BJ (cell line): ENCODE data around the gene BEND7. TPM values are rescaled to one million over a fixed set of nuclear protein-coding genes. Genes with fewer than 3 reads are reported as not detected.

Experiments used
- CTCF ChIA-PET: fragments of 350-600 bp; formaldehyde crosslinking; extraction: SDS; loops from one replicate; lab custom pipeline; 2021; ENCODE audit warnings: antibody characterized with exemption, inconsistent platforms; lab: Yijun Ruan, JAX
- POLR2A ChIA-PET: fragments of 300-600 bp; sonication (Branson Sonifier 250); formaldehyde crosslinking; extraction: SDS; loops from one replicate; lab custom pipeline; 2021; ENCODE audit warnings: antibody characterized with exemption; lab: Charles Lee
- DNase-seq: peaks from one replicate; pipeline ENCODE4 v3.0.0-alpha.2; 2011; ENCODE audit warnings: low read depth
- H3K27me3 ChIP-seq: 2 replicates; pipeline ENCODE4 v1.6.0; 2011; ENCODE audit warnings: low read length; ENCODE audit not compliant: control insufficient read depth, insufficient read depth
- H3K36me3 ChIP-seq: 2 replicates; pipeline ENCODE4 v1.5.1; 2011; ENCODE audit warnings: low read length; ENCODE audit not compliant: control insufficient read depth, insufficient read depth
- H3K4me3 ChIP-seq: 2 replicates; pipeline ENCODE4 v1.5.1; 2011; ENCODE audit warnings: low read depth, mild to moderate bottlenecking, control low read depth, low read length
- polyA plus RNA-seq: library from polyadenylated mRNA; depleted of rRNA; stranded (reverse); fragments of >200 nt; gene quantifications from 2 replicates; pipeline ENCODE4 v1.2.3, GENCODE V29; 2011; rRNA removed
- small RNA-seq: library from RNA; depleted of rRNA; stranded (forward); fragments of <200 nt; gene quantifications from one replicate; pipeline ENCODE3, GENCODE V24; 2012; ENCODE audit warnings: low replicate concordance, low read depth; ENCODE audit not compliant: insufficient read length
- TF ChIP-seq, protein P1 (sequence below): IDR thresholded peaks from 2 replicates; pipeline ENCODE4 v1.5.1; 2011; ENCODE audit warnings: low read depth, mild to moderate bottlenecking, control low read depth, inconsistent platforms, low read length, moderate library complexity; ENCODE audit not compliant: insufficient read depth

The BEND7 gene
- polyA plus RNA-seq, 1 experiment: 4.5 TPM

DNA sequence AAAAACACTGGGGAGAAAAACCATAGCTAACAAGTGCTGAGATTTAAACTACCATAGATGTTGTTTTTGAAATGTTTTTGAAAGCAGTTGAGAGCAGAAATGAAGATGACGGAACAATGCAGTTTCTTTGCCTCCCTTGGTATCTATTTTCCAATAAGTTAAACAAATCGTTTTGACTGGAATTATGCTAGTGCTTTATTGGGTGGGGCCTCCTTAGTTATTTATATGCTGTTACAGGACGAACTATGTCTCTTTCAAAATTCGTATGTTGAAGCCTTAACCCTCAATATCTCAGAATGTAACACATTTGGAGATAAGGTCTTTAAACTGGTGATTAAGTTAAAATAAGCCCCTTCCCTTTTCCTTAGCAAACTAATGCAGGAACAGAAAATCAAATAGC lies 135.2 kb downstream of the BEND7 start:
- H3K36me3 ChIP-seq: no peaks in the 10 kb centered on the region
- no peak for DNase-seq
- POLR2A ChIA-PET: no interaction called here
- H3K27me3 ChIP-seq: peaks cover 6% of the 10 kb centered on the region; the same call in 1 of the 2 replicates
- H3K4me3 ChIP-seq: no peak overlapping the region
- CTCF ChIA-PET: interaction anchor here (1.4 kb wide), 1 partner anchor 22 kb away, joined by 4 read pairs; no protein-coding TSS in a partner anchor
- TF ChIP-seq, protein P1, sequence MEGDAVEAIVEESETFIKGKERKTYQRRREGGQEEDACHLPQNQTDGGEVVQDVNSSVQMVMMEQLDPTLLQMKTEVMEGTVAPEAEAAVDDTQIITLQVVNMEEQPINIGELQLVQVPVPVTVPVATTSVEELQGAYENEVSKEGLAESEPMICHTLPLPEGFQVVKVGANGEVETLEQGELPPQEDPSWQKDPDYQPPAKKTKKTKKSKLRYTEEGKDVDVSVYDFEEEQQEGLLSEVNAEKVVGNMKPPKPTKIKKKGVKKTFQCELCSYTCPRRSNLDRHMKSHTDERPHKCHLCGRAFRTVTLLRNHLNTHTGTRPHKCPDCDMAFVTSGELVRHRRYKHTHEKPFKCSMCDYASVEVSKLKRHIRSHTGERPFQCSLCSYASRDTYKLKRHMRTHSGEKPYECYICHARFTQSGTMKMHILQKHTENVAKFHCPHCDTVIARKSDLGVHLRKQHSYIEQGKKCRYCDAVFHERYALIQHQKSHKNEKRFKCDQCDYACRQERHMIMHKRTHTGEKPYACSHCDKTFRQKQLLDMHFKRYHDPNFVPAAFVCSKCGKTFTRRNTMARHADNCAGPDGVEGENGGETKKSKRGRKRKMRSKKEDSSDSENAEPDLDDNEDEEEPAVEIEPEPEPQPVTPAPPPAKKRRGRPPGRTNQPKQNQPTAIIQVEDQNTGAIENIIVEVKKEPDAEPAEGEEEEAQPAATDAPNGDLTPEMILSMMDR: no peak

DNA sequence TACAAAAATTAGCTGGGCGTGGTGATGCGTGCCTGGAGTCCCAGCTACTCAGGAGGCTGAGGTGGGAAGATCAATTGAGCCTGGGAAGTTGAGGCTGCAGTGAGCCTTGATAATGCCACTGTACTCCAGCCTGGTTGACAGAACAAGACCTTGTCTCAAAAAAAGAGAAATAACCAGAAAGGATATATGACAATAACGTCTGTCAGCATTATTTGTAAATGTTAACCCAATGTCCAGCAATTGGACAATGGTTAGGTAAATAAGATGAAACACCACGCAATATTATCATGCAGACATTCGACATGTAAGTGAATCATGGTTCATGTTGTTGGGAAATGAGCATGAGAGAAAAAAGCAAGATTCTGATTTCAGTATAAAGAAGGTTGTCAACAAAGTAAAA lies 136.1 kb downstream of the BEND7 start:
- no peak overlapping the region for H3K4me3 ChIP-seq
- no peak for DNase-seq
- no peaks in the 10 kb centered on the region for H3K36me3 ChIP-seq
- CTCF ChIA-PET: no interaction called here
- POLR2A ChIA-PET: no interaction called here
- H3K27me3 ChIP-seq: peaks cover 6% of the 10 kb centered on the region; the same call in 1 of the 2 replicates
- TF ChIP-seq, protein P1: no peak

Small RNAs within 50 kb of the gene (small RNA-seq; reads per million reads assigned to genes)
- not detected for gene RF00019

Other genes starting within 250 kb of the BEND7 start
- gene PHYH, start 228.9 kb downstream of the BEND7 start, polyA plus RNA-seq: 7.1 and 11.0 TPM in 2 replicates
- 41.9 and 60.6 TPM in 2 replicates for gene SEPHS1, start 180.7 kb downstream of the BEND7 start, polyA plus RNA-seq
- gene PRPF18, start 58.0 kb upstream of the BEND7 start, polyA plus RNA-seq: 6.4 and 17.4 TPM in 2 replicates